ENCODE data around the gene ASTL. TPM values are rescaled to one million over a fixed set of nuclear protein-coding genes. Genes with fewer than 3 reads are reported as not detected.

ASTL gene
- polyA plus RNA-seq, 3 donors: 0.17 TPM; not detected in 2

DNA sequence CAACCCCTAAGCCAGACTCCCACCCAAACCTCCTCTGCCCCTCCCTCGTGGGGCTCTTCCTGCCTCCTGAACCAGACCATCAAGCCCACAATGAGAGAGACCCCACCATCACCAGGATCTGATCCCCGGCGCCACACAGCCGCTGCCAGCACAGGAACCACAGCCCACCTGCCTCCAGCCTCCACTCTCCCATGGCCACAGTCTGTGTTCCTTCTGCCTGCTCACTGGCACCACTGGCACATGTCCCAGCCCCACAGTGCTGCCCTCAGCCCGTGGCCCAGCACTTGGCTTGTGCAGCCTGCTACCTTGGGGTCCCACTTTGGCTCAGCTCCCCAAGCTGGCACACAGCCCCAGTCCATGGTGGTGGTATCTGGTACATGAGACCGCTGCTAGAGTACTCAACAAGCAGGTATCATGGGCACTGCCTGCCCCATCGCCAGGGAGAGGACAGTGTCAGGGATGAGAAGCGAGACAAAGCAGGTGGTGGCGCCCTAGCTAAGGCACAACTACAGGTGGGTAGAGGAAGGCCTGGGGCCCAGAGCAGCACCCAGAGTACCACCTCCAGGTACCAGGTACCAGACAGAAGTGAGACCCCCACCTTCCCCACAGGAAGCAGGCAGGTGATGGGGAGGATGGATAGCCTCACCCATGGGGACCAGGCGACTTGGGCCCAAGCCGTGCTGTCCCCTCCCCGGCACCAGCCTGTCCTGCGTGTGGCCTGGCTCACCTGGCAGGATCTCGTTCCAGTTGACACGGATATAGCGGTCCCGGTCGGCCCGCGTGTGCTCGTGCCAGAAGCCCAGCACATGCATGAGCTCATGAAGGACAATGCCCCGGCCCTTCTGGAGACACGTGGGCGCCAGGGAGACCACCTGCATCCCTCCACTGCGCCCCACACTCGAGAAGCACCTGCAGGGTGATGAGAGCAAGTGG is 6.2 kb downstream of the ASTL start:
- DNase-seq (ENCODE audit: low read depth in 3 of 3, low spot score in 2 of 3): no peak

DNA sequence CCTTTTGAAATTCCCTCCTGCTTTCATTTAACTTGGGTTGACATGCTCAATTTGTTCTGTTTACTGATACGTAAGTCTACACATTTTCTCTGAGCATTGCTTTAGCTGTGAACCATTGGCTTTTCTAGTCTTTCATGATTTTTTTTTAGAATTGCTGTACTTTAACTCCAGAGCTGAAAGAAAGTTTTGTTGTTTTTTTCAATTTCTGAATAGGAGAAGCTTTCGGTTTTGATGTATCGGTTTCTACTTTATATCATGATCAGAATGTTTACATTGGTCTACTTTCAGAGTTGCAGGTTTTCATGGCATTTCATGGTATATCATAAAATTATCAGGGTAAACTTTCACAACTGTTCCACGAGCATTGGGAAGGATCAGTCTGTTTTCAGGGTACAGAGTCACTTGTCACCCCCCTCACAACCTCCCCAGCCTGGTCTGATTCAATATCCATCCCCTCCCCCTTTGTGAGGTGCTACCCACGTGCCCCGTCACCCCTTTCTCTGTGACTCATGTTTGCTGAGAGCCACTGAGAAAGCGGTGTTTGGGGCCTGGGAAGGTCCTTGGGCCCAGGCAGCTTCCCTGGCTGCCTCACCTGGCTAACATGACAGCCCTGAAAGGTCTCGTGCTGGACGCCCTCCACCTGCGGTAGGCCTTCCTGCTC is 7.0 kb downstream of the ASTL start:
- no peak for DNase-seq (ENCODE audit: low read depth in 3 of 3, low spot score in 2 of 3)

DNA sequence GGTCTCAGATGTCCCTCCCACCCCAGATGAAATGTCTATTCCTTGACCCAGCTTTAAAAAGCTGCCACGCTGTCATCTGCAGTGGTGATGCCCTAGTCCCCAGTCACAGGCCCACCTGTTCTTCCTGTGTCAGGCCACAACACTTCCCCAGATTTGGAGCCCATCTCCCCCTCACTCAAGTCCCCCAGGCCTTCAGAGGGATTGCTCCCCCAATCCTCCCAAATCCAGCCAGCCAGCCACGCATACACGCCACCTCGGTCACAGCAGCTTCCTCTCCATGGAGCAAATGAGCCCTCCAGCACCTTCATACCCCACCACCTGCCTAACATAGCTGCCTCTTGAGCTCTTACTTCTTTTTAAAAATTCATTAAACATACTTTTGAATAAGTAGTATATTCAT is 7.8 kb downstream of the ASTL start:
- DNase-seq (ENCODE audit: low read depth in 3 of 3, low spot score in 2 of 3): no peak

DNA sequence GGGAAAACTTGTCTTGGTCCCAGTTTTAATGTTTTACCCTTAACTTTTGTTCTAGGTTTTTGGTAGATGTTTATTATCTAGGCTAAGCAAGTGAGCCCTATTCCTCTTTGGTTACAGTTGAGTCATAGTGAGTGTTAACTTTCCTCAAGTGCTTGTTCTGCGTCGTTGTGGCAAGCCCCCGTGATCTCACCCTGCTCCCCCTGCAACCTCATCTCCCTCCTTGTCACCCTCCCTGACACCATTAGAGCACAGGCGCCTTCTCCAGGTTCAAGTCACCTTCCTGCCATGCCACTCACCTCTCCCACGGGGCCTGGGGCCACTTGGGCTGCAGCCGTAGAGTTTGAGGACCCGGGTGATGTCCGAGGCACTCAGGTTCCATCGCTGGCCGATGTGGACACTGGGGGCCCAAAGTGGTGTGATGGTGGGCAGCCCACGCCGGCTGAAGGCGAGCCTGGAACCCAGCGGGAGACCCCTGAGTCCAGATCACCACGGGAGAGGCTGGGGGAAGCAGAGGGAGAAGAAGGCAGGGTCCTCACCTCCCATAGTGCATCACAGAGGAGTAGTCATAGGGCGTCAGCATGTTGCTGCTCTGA is 8.7 kb downstream of the ASTL start:
- no peak for DNase-seq (ENCODE audit: low read depth in 3 of 3, low spot score in 2 of 3)

DNA sequence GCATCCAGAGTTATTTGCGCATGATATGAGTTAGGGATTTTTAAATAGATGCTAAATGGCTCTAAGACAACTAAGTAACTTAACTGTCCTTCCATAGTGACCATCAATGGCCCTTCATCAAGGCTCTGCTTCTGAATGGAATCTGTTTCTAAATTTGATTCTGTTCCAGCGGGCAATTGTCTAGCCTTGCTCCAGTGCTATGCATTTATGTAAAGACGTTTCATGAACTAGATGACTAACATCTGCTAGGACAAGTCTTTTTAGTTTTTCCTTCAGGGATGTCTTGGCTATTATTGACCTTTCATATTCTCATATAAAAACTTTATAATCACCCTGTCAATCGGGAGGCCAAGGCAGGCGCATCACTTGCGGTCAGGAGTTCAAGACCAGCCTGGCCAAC is 9.8 kb downstream of the ASTL start:
- no peak for DNase-seq (ENCODE audit: low read depth in 3 of 3, low spot score in 2 of 3)

DNA sequence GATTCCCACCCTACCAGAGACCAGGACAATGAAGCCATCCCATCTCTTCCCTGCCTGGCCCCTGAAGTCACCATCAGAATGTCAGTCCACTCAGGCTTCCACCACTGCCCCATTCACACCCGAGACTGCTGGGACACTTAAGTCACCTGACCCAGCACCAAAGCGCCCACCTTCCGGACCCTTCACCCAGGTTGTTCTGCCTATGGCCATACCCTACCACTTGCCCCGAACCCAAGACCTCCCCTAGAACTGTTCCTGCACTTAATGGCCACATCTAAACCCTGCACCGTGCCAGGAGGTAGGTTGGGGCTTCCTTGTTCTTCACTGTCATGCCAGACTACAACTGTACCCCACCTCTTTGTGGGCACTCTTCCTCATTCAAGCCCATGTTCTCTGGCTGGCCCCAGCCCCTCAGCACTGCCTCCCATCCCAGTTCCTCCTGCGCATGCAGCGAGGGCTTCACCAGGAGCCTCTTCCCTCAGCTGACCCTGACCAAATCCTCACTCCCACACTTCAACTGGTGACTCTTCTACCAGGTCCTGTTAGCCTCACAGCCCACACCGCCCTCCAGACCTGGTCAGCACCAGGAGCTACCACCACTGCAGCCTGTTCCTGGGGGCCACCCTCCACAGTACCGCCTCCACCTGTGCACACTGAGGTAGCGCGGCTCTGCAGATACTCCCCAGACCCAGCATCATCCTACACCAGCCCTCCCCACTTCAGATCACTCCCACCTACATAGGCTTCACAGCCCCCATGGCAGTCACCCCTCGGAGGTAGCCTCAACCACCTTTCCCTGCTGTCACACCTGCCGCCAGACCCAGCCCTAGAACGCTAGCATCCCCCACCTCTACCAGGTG is 13.7 kb downstream of the ASTL start:
- DNase-seq (ENCODE audit: low read depth in 3 of 3, low spot score in 2 of 3): no peak

DNA sequence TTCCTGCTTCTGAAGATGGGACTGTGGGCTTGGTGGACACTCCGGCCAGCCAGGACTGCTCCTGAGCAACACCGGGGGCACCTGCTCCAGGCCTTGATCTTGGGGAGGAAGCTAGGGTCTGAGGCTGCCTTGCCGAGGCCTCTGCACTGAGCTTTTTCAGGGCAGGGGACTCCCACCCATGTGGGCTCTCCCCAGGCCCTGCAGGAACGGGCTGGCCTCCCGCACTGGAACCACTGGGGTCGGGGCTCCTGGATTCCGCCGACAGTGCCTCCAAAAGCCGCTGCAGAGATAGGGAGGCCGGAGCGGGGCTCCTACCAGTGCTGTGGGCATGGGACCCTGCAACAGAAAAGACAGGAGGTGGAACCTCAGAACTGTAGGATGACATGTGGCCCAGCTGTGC is 14.4 kb downstream of the ASTL start:
- DNase-seq (ENCODE audit: low read depth in 3 of 3, low spot score in 2 of 3): no peak

DNA sequence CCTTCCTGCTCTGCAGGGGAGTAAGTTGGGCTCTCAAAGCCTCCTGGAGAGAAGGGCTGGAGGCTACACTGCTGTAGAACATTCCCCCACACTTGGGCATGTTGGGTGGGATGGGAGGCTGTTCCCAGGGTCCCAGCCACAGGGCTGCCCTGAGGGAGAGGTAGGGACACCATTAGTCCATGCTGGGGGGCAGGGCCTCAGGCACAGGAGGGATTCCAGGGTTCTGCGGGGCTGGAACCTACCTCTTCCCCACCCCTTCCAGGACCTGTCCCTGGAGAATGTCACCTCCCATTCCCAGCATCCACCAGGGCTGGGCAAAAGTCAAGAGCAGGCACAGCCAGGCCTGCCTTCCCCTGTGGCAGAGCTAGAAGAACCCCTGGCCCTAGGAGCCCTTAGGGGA is 15.0 kb downstream of the ASTL start:
- no peak for DNase-seq (ENCODE audit: low read depth in 3 of 3, low spot score in 2 of 3)

DNA sequence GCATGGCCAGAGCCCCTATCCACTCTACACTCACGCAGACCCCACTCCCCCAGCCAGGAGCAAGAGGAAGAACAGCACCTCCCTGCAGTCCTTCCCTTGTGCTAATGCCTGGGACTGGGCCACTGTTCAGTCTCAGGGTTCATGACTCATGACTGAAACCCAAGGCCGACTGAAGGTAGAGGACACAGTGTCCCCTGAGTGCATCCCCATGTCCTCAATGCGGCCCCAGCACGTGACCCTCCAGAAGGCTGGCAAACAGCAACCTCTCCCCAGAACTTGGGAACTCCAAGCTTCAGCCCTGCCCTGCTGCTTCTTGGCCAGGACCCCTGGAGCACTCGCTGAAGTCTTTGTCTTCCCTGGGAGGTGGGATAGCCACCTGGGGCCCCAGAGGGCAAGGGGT is 15.9 kb downstream of the ASTL start:
- no peak for DNase-seq (ENCODE audit: low read depth in 3 of 3, low spot score in 2 of 3)

DNA sequence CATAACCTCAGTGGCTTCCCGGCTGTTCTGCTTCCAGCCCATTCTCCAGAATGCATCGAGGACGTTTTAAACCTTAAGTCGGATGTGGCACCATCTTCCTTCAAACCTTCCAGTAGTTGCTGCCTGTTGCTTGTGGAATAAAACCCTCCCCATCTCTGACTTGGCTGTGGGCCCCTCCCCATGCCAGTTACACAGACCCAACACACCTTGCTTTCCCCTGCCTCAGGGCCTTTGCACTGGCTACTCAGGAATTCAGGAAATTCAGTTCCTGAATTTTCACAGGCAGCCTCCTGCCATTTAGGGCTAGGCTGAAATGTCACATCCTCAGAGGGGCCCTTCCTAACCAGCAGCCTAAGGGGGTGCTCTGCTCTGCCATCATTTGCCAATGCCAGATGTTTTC is 16.9 kb downstream of the ASTL start:
- no peak for DNase-seq (ENCODE audit: low read depth in 3 of 3, low spot score in 2 of 3)

DNA sequence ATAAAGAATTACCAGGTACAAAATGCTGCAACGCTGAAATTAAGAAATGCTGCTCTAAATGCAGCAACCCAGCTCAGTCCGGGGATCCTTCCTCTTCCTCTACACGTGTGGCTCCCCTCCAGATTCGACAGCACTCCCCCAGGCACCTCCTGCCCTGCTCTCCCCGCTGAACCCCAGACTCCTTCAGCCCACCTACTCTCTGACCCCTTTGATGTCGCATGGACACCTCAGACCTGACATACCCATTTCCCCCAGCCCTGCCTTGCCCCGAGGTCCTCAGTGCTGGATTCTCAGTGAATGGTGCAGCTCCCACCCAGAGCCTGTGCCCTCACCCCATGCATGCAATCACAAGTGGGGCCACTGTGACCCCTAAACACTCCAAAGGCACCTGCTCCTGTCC is 17.3 kb downstream of the ASTL start:
- no peak for DNase-seq (ENCODE audit: low read depth in 3 of 3, low spot score in 2 of 3)

DNA sequence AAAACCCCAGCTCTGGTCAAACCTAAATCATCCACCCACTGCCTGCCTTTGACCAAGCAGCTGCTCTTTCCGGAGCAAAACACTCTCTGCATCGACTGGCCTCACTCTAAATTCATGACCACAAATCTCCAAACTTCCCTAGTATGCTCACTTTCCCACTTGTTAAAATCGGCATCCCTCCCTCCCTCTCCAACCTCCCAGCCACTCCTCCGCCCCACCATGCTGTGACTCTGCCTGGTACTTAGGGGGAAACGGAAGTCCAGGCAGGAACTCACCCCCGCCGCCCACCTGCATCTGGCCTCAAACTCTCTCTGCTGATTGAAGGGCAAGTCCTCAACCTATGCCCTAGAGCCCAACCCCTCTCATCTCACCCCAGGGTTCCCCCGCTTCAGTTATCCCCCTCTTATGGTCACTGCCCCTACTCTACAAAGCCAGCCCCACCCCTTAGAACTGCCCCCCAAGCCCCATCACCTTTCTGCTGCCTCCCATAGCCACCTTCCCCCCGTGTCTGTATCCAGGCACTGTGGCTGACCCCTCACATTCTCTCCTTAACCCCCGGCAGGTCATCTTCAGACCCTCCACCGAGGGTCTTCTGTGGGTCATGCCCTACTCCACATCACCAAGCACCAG is 18.1 kb downstream of the ASTL start:
- no peak for DNase-seq (ENCODE audit: low read depth in 3 of 3, low spot score in 2 of 3)

DNA sequence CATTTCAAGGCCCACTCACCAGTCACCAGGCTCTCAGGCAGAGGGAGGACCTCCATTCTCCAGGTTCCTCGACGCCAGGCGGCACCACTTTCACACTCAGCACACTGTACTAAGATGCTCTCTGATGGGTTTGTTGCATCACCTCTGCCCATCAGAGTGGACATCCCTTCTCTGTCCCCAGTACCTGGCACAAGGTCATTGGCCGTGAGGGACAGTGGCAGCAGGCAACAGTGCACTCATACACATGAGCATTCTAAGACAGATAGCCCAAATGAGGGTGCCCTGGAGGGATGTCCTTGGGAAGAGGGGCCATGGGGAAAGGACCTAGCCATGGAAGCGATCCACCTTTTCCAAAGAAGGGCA is 18.9 kb downstream of the ASTL start:
- no peak for DNase-seq (ENCODE audit: low read depth in 3 of 3, low spot score in 2 of 3)

DNA sequence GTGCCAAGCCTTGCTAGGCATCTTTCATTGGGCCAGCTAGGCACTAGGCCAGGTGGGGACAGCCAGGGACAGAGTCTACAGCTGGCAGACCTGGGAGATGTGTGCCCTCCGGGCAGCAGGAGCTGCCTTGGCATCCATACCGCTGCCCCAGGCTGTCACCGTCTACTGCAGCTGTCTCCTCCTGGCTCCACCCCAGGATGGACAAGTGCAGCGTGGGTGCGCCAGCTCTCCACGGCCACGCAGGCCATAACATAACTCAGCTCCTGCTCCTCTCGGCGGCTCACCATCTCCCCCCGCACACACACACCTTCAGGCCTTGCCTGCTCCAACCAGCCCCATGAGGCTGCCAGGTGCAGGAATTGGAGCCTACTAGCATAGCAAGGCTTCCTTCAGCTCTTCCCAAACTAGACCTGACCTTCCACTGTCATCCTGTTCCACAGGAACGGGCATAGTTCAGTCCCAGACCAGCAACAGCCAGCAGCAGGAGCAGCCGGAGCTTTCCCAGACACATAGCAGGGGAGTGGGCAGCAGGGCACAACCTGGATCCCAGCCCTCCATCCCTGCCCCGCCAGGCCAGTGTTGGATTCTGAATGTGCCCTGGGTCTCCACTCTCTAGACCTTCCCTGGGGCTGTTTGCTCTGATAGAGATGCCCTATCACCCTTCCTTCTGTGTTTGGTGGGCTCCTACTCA is 19.5 kb downstream of the ASTL start:
- no peak for DNase-seq (ENCODE audit: low read depth in 3 of 3, low spot score in 2 of 3)

DNA sequence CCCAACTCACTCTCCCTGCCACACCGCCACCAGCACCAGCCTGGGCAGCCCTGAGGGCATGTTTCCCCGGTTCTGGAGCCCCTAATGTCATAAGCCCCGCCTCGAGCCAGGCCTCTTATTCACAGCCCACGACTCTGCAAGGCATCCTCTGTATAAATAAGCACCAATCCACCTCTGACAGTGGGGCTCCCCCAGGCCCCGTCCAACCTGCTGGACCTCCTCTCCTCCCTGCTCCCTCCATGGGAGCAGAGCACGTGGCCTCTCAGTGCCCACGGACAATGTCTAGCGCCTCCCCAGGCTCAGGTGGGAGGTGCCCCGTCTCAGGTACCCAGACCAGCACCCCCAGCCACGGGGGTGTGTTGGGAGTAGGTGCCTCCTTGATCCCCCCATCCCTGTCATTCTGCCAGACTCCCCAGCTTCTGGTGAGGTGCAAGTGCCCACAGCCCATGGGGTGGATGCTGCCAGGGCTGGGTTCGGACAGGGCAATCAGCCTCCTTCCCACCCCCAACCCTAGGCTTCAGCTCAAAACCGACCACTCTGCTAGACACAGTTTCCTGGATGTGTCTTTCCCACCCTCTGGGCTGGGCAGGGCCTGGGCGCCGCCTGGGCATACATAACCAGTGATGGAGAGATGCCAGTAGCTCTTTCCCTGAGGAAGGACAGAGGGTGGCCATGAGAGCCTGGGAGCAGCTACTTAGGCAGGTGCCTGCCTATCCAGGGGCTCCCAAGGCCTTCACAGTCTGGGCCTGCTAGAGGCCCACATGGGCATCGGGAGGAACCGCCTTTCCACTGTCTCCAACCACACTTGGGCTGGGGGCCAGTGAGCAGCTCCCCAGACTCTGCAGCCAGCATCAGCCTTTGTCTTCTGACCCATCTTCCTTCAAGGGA is 20.4 kb downstream of the ASTL start:
- DNase-seq (ENCODE audit: low read depth in 3 of 3, low spot score in 2 of 3): no peak

DNA sequence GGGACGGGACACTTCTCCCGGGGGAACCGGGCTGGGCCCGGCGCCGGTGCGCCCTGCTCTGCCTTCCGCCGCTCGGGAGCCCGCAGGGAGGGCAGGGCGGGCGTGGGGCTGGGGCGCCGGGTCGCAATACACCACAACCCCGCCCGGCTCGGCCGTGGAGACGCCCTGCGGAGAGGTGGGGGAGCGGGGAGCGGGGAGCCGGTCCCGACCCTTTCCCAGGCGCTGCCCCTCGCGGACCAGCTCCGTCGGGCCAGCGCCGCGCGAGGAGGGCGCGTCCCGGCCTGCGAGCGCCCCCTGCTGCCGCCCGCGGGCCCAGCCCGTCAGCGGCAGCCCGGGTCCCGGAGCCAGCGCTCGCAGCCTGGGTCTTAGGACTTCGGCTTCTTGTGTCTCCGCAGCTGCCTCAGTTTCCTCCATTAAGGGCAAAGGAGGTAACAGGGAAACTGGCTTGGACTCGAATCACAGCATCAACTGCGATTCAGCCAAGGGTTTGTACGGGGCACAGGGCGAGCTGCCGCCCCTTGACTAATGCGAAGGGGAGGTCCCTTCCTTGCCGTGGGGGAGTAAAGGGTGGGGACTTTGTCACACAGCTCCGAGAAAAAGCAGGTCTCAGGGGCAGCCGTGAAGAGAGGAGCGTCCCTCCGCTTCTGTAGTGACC is 21.3 kb downstream of the ASTL start:
- DNase-seq (ENCODE audit: low read depth in 3 of 3, low spot score in 2 of 3): no peak

DNA sequence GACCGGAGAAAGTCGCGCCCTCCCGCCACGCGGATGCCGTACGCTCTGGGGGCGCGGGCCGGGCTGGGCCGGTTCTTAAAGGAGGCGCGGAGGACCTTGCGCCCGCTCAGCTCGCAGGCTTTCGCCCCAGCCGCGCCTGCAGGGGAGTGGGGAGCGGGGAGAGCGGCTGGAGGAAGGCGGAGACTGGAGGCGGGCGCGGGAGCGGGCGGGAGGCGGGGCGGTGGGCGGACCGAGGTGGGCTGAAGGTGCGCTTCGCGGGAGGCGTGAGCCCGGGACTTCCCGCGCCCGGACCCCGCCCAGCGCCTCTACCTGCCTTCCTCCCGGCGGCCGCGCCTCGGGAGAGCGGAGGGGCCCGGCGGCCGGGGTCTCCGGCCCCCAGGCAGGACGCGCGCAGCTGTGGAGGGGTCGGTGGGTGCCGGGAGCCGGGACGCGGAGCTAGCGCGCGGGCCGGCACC is 21.9 kb downstream of the ASTL start, which contains the start of gene ADRA2B:
TSS of gene ADRA2B (minus strand) at position 148 of the 455 bp plus-strand sequence. CDS start 422 bp downstream, outside the sequence.
- DNase-seq (ENCODE audit: low read depth in 3 of 3, low spot score in 2 of 3): no peak

All from right renal cortex interstitium (tissue), 3 donors.